Umbilical cord (tissue), 2 donors: ENCODE measurements around the gene DACH1. TPM values are rescaled to one million over a fixed set of nuclear protein-coding genes. Genes with fewer than 3 reads are reported as not detected.

Experiments used
- DNase-seq: peaks from one replicate; pipeline ENCODE4 v3.0.0-alpha.2; 2015; ENCODE audit warnings: low spot score
- total RNA-seq: library from RNA; depleted of rRNA; stranded (reverse); fragments of >200 nt; gene quantifications from one replicate; pipeline ENCODE4 v1.2.3, GENCODE V29; 2014; ENCODE audit warnings: low replicate concordance; ENCODE audit not compliant: insufficient read depth

Gene DACH1
- total RNA-seq, 1 donor from 2014 or later: 3.6 TPM

- DNase-seq: no peak
Observed at GRCh38 chr13:71830323-71830722, 36.7 kb downstream of the DACH1 start.

GRCh38 chr13:71829547-71829946 is 37.5 kb downstream of the DACH1 start:
- no peak for DNase-seq

GRCh38 chr13:71828564-71828963 is 38.4 kb downstream of the DACH1 start:
- DNase-seq: no peak

GRCh38 chr13:71828117-71828516 is 38.9 kb downstream of the DACH1 start:
- DNase-seq: no peak

- DNase-seq: no peak
Observed at GRCh38 chr13:71827241-71827640, 39.8 kb downstream of the DACH1 start.

GRCh38 chr13:71820699-71821098 is 46.3 kb downstream of the DACH1 start:
- DNase-seq: no peak

GRCh38 chr13:71817335-71817734 is 49.7 kb downstream of the DACH1 start:
- no peak for DNase-seq

- DNase-seq: no peak
Observed at GRCh38 chr13:71814806-71815360, 52.1 kb downstream of the DACH1 start.

- DNase-seq: no peak
Observed at GRCh38 chr13:71813187-71813586, 53.8 kb downstream of the DACH1 start.

GRCh38 chr13:71811344-71811743 is 55.7 kb downstream of the DACH1 start:
- DNase-seq: no peak

- DNase-seq: no peak
Observed at GRCh38 chr13:71808708-71809107, 58.3 kb downstream of the DACH1 start.

- no peak for DNase-seq
Observed at GRCh38 chr13:71806886-71807285, 60.1 kb downstream of the DACH1 start.

GRCh38 chr13:71803066-71803465 is 63.9 kb downstream of the DACH1 start:
- DNase-seq: no peak

GRCh38 chr13:71801781-71802180 is 65.2 kb downstream of the DACH1 start:
- no peak for DNase-seq

- no peak for DNase-seq
Observed at GRCh38 chr13:71801165-71801760, 65.7 kb downstream of the DACH1 start.

GRCh38 chr13:71799324-71799723 is 67.7 kb downstream of the DACH1 start:
- DNase-seq: no peak

GRCh38 chr13:71798707-71799106 is 68.3 kb downstream of the DACH1 start:
- DNase-seq: no peak

- DNase-seq: no peak
Observed at GRCh38 chr13:71797517-71797916, 69.5 kb downstream of the DACH1 start.

GRCh38 chr13:71789693-71790329 is 77.2 kb downstream of the DACH1 start:
- DNase-seq: peak; percentile 35

- no peak for DNase-seq
Observed at GRCh38 chr13:71789037-71789436, 78.0 kb downstream of the DACH1 start.

GRCh38 chr13:71787414-71787813 is 79.6 kb downstream of the DACH1 start:
- DNase-seq: no peak

GRCh38 chr13:71786875-71787274 is 80.1 kb downstream of the DACH1 start:
- DNase-seq: no peak

GRCh38 chr13:71785361-71785760 is 81.6 kb downstream of the DACH1 start:
- DNase-seq: no peak
